A673 (cell line): ENCODE measurements around the gene CCDC27. TPM values are rescaled to one million over a fixed set of nuclear protein-coding genes. Genes with fewer than 3 reads are reported as not detected.

Experiments used
- BruUV-seq: library from RNA; stranded (reverse); fragments of 400-500 nt; replicated peaks from 2 replicates; lab custom pipeline; 2021; lab: Mats Ljungman, UMichigan
- CTCF ChIA-PET: fragments of 300-600 bp; sonication (Branson Sonifier 250); formaldehyde crosslinking; loops from one replicate; lab custom pipeline; 2022; ENCODE audit warnings: antibody characterized with exemption; lab: Charles Lee
- POLR2A ChIA-PET: fragments of 300-600 bp; sonication (Branson Sonifier 250); formaldehyde crosslinking; loops from one replicate; lab custom pipeline; 2022; ENCODE audit warnings: antibody characterized with exemption; ENCODE audit not compliant: low non-redundant PET; lab: Charles Lee
- DNase-seq: peaks from one replicate; pipeline ENCODE4 v3.0.0-alpha.2; 2015; ENCODE audit warnings: low spot score
- H3K27ac ChIP-seq: fragments of 200-600 bp; sonication (generic); 2 replicates; pipeline ENCODE4 v1.5.1; 2016; ENCODE audit warnings: mixed run types, low read depth, mild to moderate bottlenecking, mixed read lengths, antibody characterized with exemption, low read length; ENCODE audit not compliant: poor library complexity, severe bottlenecking
- H3K27me3 ChIP-seq: fragments of 200-600 bp; sonication (generic); replicated peaks from 2 replicates; pipeline ENCODE4 v1.6.1; 2017; ENCODE audit warnings: mixed run types, low read depth, mild to moderate bottlenecking, mixed read lengths, antibody characterized with exemption, low read length; ENCODE audit not compliant: insufficient read depth, poor library complexity
- H3K36me3 ChIP-seq: fragments of 200-600 bp; sonication (generic); 2 replicates; pipeline ENCODE4 v1.6.1; 2016; ENCODE audit warnings: mixed run types, mild to moderate bottlenecking, mixed read lengths, antibody characterized with exemption, low read length; ENCODE audit not compliant: insufficient read depth, poor library complexity, severe bottlenecking
- H3K4me1 ChIP-seq: fragments of 200-600 bp; sonication (generic); 2 replicates; pipeline ENCODE4 v1.6.1; 2017; ENCODE audit warnings: mixed run types, mild to moderate bottlenecking, mixed read lengths, antibody characterized with exemption, low read length; ENCODE audit not compliant: insufficient read depth, poor library complexity, severe bottlenecking
- H3K4me3 ChIP-seq: fragments of 200-600 bp; sonication (generic); 2 replicates; pipeline ENCODE4 v1.5.1; 2016; ENCODE audit warnings: low read depth, mixed run types, mild to moderate bottlenecking, mixed read lengths, low read length; ENCODE audit not compliant: poor library complexity, severe bottlenecking
- H3K9me3 ChIP-seq: fragments of 200-600 bp; sonication (generic); 2 replicates; pipeline ENCODE4 v1.6.1; 2016; ENCODE audit warnings: mixed run types, low read depth, mild to moderate bottlenecking, mixed read lengths, antibody characterized with exemption, low read length; ENCODE audit not compliant: poor library complexity, severe bottlenecking
- CTCF ChIP-seq: fragments of 300-800, 200-600 bp; sonication (generic); conservative IDR thresholded peaks from 2 replicates; pipeline ENCODE4 v1.5.1; 2017; ENCODE audit warnings: low read depth, mild to moderate bottlenecking, antibody characterized with exemption, low read length, moderate library complexity, mixed read lengths
- EZH2 ChIP-seq: fragments of 200-600 bp; sonication (generic); IDR thresholded peaks from 2 replicates; pipeline ENCODE4 v1.6.1; 2017; ENCODE audit warnings: borderline replicate concordance, low read depth, mild to moderate bottlenecking, mixed read lengths, antibody characterized with exemption, low read length; ENCODE audit not compliant: poor library complexity, severe bottlenecking
- intact Hi-C: fragments of 100-400 bp; cut with micrococcal nuclease; formaldehyde crosslinking; loops from one replicate; pipeline ENCODE4 v1.10.0; 2022; ENCODE audit not compliant: unreplicated experiment
- total RNA-seq: library from RNA; stranded (reverse); gene quantifications from 2 replicates; pipeline ENCODE4 v1.2.3, GENCODE V29; 2021

The CCDC27 gene
- total RNA-seq, 1 experiment from 2014 or later, result not detected

GRCh38 chr1:3774276-3774945 is 22.2 kb downstream of the CCDC27 start:
- intact Hi-C loops, result no loop called here
- BruUV-seq, result no TSS peak
- ChIA-PET POLR2A (no interaction called here), CTCF (interaction anchor here (0.6 kb wide), 1 partner anchor 9 kb away, joined by 10 read pairs; no protein-coding TSS in a partner anchor)
- TF ChIP-seq CTCF (no peak), EZH2 (no peak)
- Histone ChIP-seq H3K4me3 (no peak overlapping the region), H3K36me3 (peaks cover 9% of the 10 kb centered on the region), H3K27me3 (no peaks in the 10 kb centered on the region), H3K9me3 (no peaks in the 10 kb centered on the region), H3K4me1 (peaks cover 9% of the 10 kb centered on the region), H3K27ac (no peak overlapping the region)
- no peak for DNase-seq

- no TSS peak for BruUV-seq
- CTCF ChIA-PET, result interaction anchor here (0.6 kb wide), 1 partner anchor 8 kb away, joined by 10 read pairs; no protein-coding TSS in a partner anchor
- Histone ChIP-seq H3K9me3 (no peaks in the 10 kb centered on the region), H3K27me3 (no peaks in the 10 kb centered on the region), H3K4me3 (no peak overlapping the region), H3K27ac (no peak overlapping the region), H3K4me1 (peaks cover 9% of the 10 kb centered on the region), H3K36me3 (peaks cover 15% of the 10 kb centered on the region)
- intact Hi-C loops, result no loop called here
- DNase-seq, result no peak
- POLR2A ChIA-PET, result no interaction called here
- TF ChIP-seq CTCF, result no peak
- TF ChIP-seq EZH2, result no peak
Observed at GRCh38 chr1:3774946-3775489, 22.8 kb downstream of the CCDC27 start.

- no peaks in the 10 kb centered on the region for H3K27me3 ChIP-seq
- H3K4me3 ChIP-seq, result no peak overlapping the region
- intact Hi-C loops, result no loop called here
- DNase-seq, result peak; percentile 52
- no peaks in the 10 kb centered on the region for H3K9me3 ChIP-seq
- CTCF ChIA-PET, result no interaction called here
- POLR2A ChIA-PET, result no interaction called here
- H3K27ac ChIP-seq, result no peak overlapping the region
- TF ChIP-seq EZH2 (no peak), CTCF (peak; percentile 58)
- BruUV-seq, result no TSS peak
- peaks cover 9% of the 10 kb centered on the region for H3K4me1 ChIP-seq
- H3K36me3 ChIP-seq, result peaks cover 21% of the 10 kb centered on the region
Observed at GRCh38 chr1:3775490-3776230, 23.4 kb downstream of the CCDC27 start.
